ENCODE measurements around the gene TTC3.

Gene TTC3

DNA sequence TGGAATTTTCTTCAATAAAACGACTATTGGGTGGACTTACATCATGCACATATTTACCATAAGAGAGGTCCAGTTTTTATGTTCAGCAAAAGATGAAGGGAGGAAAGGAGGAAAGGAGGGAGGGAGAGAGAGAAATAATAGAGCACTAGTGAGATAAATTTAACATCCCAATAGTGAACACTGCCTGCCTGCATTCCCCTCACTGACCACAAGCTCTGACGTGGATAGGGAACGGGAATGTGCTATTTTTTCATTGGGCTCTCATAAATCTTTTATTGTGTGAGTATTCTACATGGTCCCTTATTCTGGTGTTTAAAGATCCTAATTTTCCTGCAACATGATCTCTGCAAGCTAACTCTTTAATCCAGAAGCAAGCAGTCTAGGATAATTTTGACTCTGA is 82.1 kb downstream of the TTC3 start:
- no peak overlapping the region for H3K4me3 ChIP-seq (ENCODE audit: severe bottlenecking)
- no peak overlapping the region for H3K27ac ChIP-seq (ENCODE audit: poor library complexity, severe bottlenecking)
- H3K9me3 ChIP-seq (ENCODE audit: severe bottlenecking): no peaks in the 10 kb centered on the region
- no peak for TF ChIP-seq CTCF (IDR thresholded peaks at IDR 0.05; ENCODE audit: poor library complexity, severe bottlenecking)
- no peak for ATAC-seq (ENCODE audit: low read depth)
- H3K36me3 ChIP-seq (ENCODE audit: low read depth): peaks cover 92% of the 10 kb centered on the region
- no peak for DNase-seq (ENCODE audit: low spot score)
- H3K27me3 ChIP-seq (ENCODE audit: insufficient read depth, poor library complexity, severe bottlenecking): no peaks in the 10 kb centered on the region
- peaks cover 15% of the 10 kb centered on the region for H3K4me1 ChIP-seq (ENCODE audit: insufficient read depth, poor library complexity, severe bottlenecking)

DNA sequence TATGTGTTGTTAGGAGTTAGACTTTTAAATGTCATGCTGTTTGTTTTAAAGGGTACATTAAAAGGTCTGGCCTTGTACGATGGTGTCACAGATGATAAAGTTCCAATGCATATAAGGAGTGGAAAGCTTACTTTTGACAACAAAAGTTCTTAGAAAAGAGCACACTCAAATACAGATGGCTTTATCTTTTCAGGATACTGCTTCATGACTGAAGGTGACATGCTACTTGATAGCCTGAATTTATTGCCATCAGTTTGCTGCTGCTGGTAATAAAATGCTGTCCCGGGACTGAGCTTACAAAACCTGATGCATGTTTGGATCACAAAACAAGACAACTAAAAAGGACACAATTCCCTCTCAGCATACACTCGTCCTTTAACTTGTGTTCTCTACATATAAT is 84.9 kb downstream of the TTC3 start:
- Histone ChIP-seq H3K4me3 (ENCODE audit: severe bottlenecking) (no peak overlapping the region), H3K4me1 (ENCODE audit: insufficient read depth, poor library complexity, severe bottlenecking) (peaks cover 9% of the 10 kb centered on the region), H3K36me3 (ENCODE audit: low read depth) (peaks cover 92% of the 10 kb centered on the region), H3K9me3 (ENCODE audit: severe bottlenecking) (no peaks in the 10 kb centered on the region), H3K27me3 (ENCODE audit: insufficient read depth, poor library complexity, severe bottlenecking) (no peaks in the 10 kb centered on the region), H3K27ac (ENCODE audit: poor library complexity, severe bottlenecking) (no peak overlapping the region)
- DNase-seq (ENCODE audit: low spot score) (no peak), ATAC-seq (ENCODE audit: low read depth) (no peak)
- TF ChIP-seq CTCF (IDR thresholded peaks at IDR 0.05; ENCODE audit: poor library complexity, severe bottlenecking): no peak

GRCh38 chr21:37159053-37159776 is 86.2 kb downstream of the TTC3 start:
- no peaks in the 10 kb centered on the region for H3K9me3 ChIP-seq (ENCODE audit: severe bottlenecking)
- H3K4me1 ChIP-seq (ENCODE audit: insufficient read depth, poor library complexity, severe bottlenecking): no peaks in the 10 kb centered on the region
- no peak overlapping the region for H3K27ac ChIP-seq (ENCODE audit: poor library complexity, severe bottlenecking)
- peaks cover 94% of the 10 kb centered on the region for H3K36me3 ChIP-seq (ENCODE audit: low read depth)
- DNase-seq (ENCODE audit: low spot score) (no peak), ATAC-seq (ENCODE audit: low read depth) (no peak)
- no peak for TF ChIP-seq CTCF (IDR thresholded peaks at IDR 0.05; ENCODE audit: poor library complexity, severe bottlenecking)
- H3K4me3 ChIP-seq (ENCODE audit: severe bottlenecking): no peak overlapping the region
- H3K27me3 ChIP-seq (ENCODE audit: insufficient read depth, poor library complexity, severe bottlenecking): no peaks in the 10 kb centered on the region

- H3K36me3 ChIP-seq (ENCODE audit: low read depth): peaks cover 94% of the 10 kb centered on the region
- H3K4me3 ChIP-seq (ENCODE audit: severe bottlenecking): no peak overlapping the region
- H3K27ac ChIP-seq (ENCODE audit: poor library complexity, severe bottlenecking): no peak overlapping the region
- TF ChIP-seq CTCF (IDR thresholded peaks at IDR 0.05; ENCODE audit: poor library complexity, severe bottlenecking): no peak
- H3K4me1 ChIP-seq (ENCODE audit: insufficient read depth, poor library complexity, severe bottlenecking): no peaks in the 10 kb centered on the region
- ATAC-seq (ENCODE audit: low read depth): no peak
- no peaks in the 10 kb centered on the region for H3K9me3 ChIP-seq (ENCODE audit: severe bottlenecking)
- no peak for DNase-seq (ENCODE audit: low spot score)
- no peaks in the 10 kb centered on the region for H3K27me3 ChIP-seq (ENCODE audit: insufficient read depth, poor library complexity, severe bottlenecking)
These were observed 86.9 kb downstream of the TTC3 start for GRCh38 chr21:37159949-37160348.

DNA sequence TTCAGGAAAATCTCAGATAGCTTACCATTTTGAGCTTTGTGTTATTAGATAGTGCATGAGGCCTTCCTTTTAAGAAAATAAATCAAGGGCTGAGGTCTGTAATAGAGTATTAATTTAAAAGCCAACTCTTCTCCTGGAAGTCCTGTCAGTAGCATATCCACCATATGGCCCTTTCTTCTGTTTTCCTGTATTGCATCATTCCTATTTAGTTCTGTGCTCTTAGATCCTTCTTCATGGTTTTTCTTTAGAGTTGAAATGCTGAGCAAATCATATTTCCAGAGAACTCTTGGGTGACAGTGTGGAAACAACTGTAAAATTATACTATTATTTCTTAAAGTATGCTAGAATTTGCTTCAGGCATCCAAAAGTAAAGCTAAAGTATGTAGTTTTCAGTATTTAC is 91.7 kb downstream of the TTC3 start:
- no peak for TF ChIP-seq CTCF (IDR thresholded peaks at IDR 0.05; ENCODE audit: poor library complexity, severe bottlenecking)
- no peaks in the 10 kb centered on the region for H3K27me3 ChIP-seq (ENCODE audit: insufficient read depth, poor library complexity, severe bottlenecking)
- no peaks in the 10 kb centered on the region for H3K9me3 ChIP-seq (ENCODE audit: severe bottlenecking)
- H3K36me3 ChIP-seq (ENCODE audit: low read depth): peaks cover 89% of the 10 kb centered on the region
- no peaks in the 10 kb centered on the region for H3K4me1 ChIP-seq (ENCODE audit: insufficient read depth, poor library complexity, severe bottlenecking)
- no peak overlapping the region for H3K27ac ChIP-seq (ENCODE audit: poor library complexity, severe bottlenecking)
- H3K4me3 ChIP-seq (ENCODE audit: severe bottlenecking): no peak overlapping the region
- ATAC-seq (ENCODE audit: low read depth): no peak
- no peak for DNase-seq (ENCODE audit: low spot score)

Data from RWPE2 (cell line).